Astrocyte of the cerebellum (primary cell): ENCODE data around the gene SHD.

Experiments used
- DNase-seq: peaks from one replicate; pipeline ENCODE4 v3.0.0-alpha.2; 2011; ENCODE audit warnings: low read depth
- H3K4me3 ChIP-seq: 2 replicates; pipeline ENCODE4 v1.5.1; 2011; ENCODE audit warnings: mild to moderate bottlenecking, low read depth, low read length, moderate library complexity
- CTCF ChIP-seq: IDR thresholded peaks from 2 replicates; pipeline ENCODE4 v1.5.1; 2012; ENCODE audit warnings: low read length, low read depth, moderate library complexity, mild to moderate bottlenecking; ENCODE audit errors: missing control alignments
- in situ Hi-C: cut with HindIII; loops from 2 replicates; pipeline ENCODE4 v1.10.0; 2017; ENCODE audit warnings: low sequenced_read_pairs

SHD gene

GRCh38 chr19:4323692-4324091, 44.6 kb downstream of the SHD start:
- in situ Hi-C loops = no loop called here
- no peak overlapping the region for H3K4me3 ChIP-seq
- no peak for TF ChIP-seq CTCF
- DNase-seq = no peak

GRCh38 chr19:4324228-4324627, 45.2 kb downstream of the SHD start:
- no peak overlapping the region for H3K4me3 ChIP-seq
- TF ChIP-seq CTCF = no peak
- no peak for DNase-seq
- in situ Hi-C loops = no loop called here

- TF ChIP-seq CTCF = no peak
- in situ Hi-C loops = no loop called here
- H3K4me3 ChIP-seq = no peak overlapping the region
- DNase-seq = no peak
Measured at GRCh38 chr19:4326215-4326836, 47.3 kb downstream of the SHD start.

GRCh38 chr19:4326837-4327251, 47.8 kb downstream of the SHD start:
- in situ Hi-C loops = no loop called here
- peak overlapping the region; percentile 7 for H3K4me3 ChIP-seq
- TF ChIP-seq CTCF = no peak
- no peak for DNase-seq

GRCh38 chr19:4327252-4327876, 48.3 kb downstream of the SHD start:
- no peak for DNase-seq
- peak overlapping the region; percentile 35 for H3K4me3 ChIP-seq
- no peak for TF ChIP-seq CTCF
- in situ Hi-C loops = no loop called here

GRCh38 chr19:4327877-4328242, 48.8 kb downstream of the SHD start:
- no peak for TF ChIP-seq CTCF
- DNase-seq = no peak
- in situ Hi-C loops = no loop called here
- H3K4me3 ChIP-seq = peak overlapping the region; percentile 35
